GM13977 (cell line): ENCODE results near the gene SFTPB.
"Not testable (repeated sequence)": the region's sequence is repeated elsewhere in the genome, so short reads cannot be mapped to it uniquely, and the experiment has no call there.

Experiments
- DNase-seq: peaks from one replicate; pipeline ENCODE4 v3.0.0; 2012; ENCODE audit warnings: low spot score
- CTCF ChIP-seq: IDR thresholded peaks from 2 replicates; pipeline ENCODE4 v1.5.1; 2012; ENCODE audit warnings: mild to moderate bottlenecking, control low read depth; ENCODE audit not compliant: insufficient read depth; ENCODE audit errors: extremely low read depth, missing control alignments
- in situ Hi-C: fragments of 300-500 bp; cut with MboI; formaldehyde crosslinking; loops from one replicate; pipeline ENCODE4 v1.12.0; 2022; ENCODE audit warnings: low sequenced_read_pairs, low pct_unique_long_range_greater_than_20kb, mixed read lengths, inconsistent platforms; ENCODE audit not compliant: unreplicated experiment

The SFTPB gene

GRCh38 chr2:85666016-85666415 is 2.0 kb downstream of the SFTPB start:
- TF ChIP-seq CTCF = no peak
- no peak for DNase-seq
- in situ Hi-C loops = no loop called here

GRCh38 chr2:85665264-85665937 is 2.6 kb downstream of the SFTPB start:
- no peak for DNase-seq
- TF ChIP-seq CTCF = no peak
- in situ Hi-C loops = no loop called here

- in situ Hi-C loops = no loop called here
- no peak for TF ChIP-seq CTCF
- no peak for DNase-seq
Observed at GRCh38 chr2:85663594-85664565, 4.1 kb downstream of the SFTPB start.

GRCh38 chr2:85662899-85663593 is 5.0 kb downstream of the SFTPB start:
- TF ChIP-seq CTCF = no peak
- DNase-seq = no peak
- in situ Hi-C loops = no loop called here

GRCh38 chr2:85661139-85661858 is 6.7 kb downstream of the SFTPB start:
- TF ChIP-seq CTCF = no peak
- in situ Hi-C loops = no loop called here
- DNase-seq = no peak

GRCh38 chr2:85660725-85661124 is 7.3 kb downstream of the SFTPB start:
- in situ Hi-C loops = no loop called here
- DNase-seq = no peak
- no peak for TF ChIP-seq CTCF

- DNase-seq, in situ Hi-C loops: not testable (repeated sequence)
Observed at GRCh38 chr2:85660301-85660700, 7.7 kb downstream of the SFTPB start.
